ENCODE data around the gene DPYSL4.

Gene DPYSL4

DNA sequence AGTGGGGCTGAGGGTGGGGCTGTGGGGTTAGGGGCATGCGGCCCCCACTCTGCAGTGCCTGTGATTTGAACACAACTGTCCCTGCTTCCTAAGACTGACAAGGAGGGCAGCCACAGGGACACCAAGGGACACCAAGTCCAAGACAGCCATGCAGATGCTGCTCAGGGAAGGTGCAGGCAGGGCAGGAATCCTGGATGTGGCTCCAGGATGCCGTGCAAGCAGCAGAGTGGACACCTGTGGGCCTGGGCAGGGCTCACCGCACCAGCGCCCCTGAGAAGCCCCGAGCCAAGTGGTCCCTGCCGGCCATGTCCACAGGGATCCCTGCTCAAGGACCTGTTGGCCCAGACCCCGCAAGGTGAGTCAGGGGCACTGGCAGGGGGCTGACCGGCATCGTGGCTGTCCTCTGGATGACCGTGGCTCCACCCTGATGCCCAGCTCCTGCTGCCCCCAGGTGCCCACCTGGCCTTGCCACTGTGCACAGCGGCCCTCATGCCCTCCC is 62.5 kb downstream of the DPYSL4 start:
- FAIRE-seq (no peak), DNase-seq (ENCODE audit: insufficient read length, low spot score) (no peak)
- no peak for TF ChIP-seq POLR2A (IDR thresholded peaks at IDR 0.05; ENCODE audit: low read depth, low read length)

DNA sequence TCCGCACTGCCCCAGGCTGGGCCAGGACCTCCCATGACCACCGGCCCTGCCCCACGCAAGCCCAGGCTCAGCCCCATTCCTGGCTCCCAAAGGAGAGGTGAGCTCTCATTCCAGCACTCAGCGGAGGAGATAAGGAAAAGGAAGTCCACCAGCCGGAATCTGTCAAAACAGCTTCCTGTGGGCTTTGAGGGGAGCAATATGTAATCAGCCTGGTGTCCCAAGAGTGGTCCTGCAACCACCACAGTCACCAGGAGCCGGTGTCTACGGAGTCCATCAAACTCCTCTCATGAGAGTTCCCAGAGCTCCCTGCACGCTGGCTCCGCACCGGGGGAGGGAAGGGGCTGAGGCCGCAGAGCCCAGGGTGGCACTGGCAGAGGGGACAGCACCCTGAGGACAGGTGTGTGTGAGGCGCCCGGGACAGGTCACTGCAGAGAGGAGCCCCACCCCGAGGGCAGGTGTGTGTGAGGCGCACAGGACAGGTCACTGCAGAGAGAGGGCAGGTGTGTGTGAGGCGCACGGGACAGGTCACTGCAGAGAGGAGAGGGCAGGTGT is 63.2 kb downstream of the DPYSL4 start:
- FAIRE-seq (no peak), DNase-seq (ENCODE audit: insufficient read length, low spot score) (no peak)
- TF ChIP-seq POLR2A (IDR thresholded peaks at IDR 0.05; ENCODE audit: low read depth, low read length) = no peak

- FAIRE-seq (no peak), DNase-seq (ENCODE audit: insufficient read length, low spot score) (no peak)
- no peak for TF ChIP-seq POLR2A (IDR thresholded peaks at IDR 0.05; ENCODE audit: low read depth, low read length)
Observed at GRCh38 chr10:132250481-132251475, 64.0 kb downstream of the DPYSL4 start.

DNA sequence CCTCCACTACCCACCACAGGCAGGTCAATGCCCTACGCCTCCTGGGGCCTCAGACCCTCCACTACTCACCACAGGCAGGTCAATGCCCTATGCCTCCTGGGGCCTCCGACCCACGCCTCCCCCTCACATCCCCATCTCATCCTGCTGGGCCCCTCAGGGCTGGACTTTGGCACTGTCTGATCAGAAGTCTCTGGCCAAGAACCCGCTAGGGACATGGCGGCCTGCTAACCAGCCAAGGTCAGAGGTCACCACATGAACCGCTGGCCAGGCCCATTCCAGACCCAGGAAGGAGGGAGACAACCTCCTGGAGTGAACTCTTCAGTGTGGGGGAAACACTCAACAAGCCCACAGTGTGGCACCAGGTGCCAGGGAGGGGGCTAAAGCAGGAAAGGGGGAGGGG is 65.2 kb downstream of the DPYSL4 start:
- no peak for FAIRE-seq
- no peak for DNase-seq (ENCODE audit: insufficient read length, low spot score)
- no peak for TF ChIP-seq POLR2A (IDR thresholded peaks at IDR 0.05; ENCODE audit: low read depth, low read length)

DNA sequence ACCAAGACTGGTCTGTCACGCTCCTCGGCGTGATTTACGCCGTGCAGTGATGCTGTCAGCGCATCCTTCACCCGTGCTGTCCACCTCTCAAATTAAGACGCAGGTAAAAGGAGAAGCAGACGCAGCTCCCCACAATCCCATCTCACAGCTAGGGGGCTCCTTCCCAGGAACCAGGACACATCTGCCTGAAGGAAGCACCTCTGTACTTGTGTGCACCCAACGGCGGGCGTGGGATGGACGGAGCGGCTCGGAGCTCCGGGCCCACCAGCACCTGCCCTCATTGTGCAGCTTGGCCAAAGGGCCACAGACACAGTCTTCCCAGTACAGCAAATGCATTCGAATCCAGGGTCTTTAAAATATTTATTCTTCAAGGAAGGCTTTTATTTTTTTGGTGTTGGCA is 65.7 kb downstream of the DPYSL4 start:
- DNase-seq (ENCODE audit: insufficient read length, low spot score) = no peak
- FAIRE-seq = no peak
- no peak for TF ChIP-seq POLR2A (IDR thresholded peaks at IDR 0.05; ENCODE audit: low read depth, low read length)

- FAIRE-seq = no peak
- no peak for TF ChIP-seq POLR2A (IDR thresholded peaks at IDR 0.05; ENCODE audit: low read depth, low read length)
- no peak for DNase-seq (ENCODE audit: insufficient read length, low spot score)
Observed at GRCh38 chr10:132253092-132253687, 66.4 kb downstream of the DPYSL4 start.

DNA sequence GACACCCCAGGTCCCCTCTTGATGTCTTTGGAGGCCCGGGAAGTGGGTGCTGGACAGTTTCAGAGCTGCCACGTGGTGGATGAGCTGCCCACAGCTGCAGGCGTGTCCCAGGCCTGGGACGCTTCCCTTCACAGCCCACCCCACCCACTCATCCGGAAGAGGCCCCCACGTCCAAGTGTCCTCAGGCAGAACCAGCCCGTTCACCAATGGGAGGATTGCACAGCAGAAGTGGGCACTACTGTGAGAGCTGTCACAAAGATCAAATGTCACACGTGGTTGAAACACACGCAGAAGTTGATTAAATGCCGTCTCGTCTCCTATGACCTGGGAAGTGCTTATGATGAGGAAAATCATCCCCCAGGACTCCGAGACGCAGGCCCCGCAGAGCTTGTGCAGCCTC is 68.1 kb downstream of the DPYSL4 start:
- DNase-seq (ENCODE audit: insufficient read length, low spot score) (no peak), FAIRE-seq (no peak)
- TF ChIP-seq POLR2A (IDR thresholded peaks at IDR 0.05; ENCODE audit: low read depth, low read length) = no peak

All from H54 (cell line).